ENCODE measurements around the gene TRABD2B. TPM values are rescaled to one million over a fixed set of nuclear protein-coding genes. Genes with fewer than 3 reads are reported as not detected.
A peak's percentile ranks its signal among the peaks of the same experiment; 100 is the strongest.

Gene TRABD2B
- total RNA-seq, 1 donor from 2014 or later = 2.4 TPM

GRCh38 chr1:47779613-47780012 lies 217.6 kb downstream of the TRABD2B start:
- DNase-seq (ENCODE audit: low spot score) = no peak

GRCh38 chr1:47778280-47778679 lies 218.9 kb downstream of the TRABD2B start:
- DNase-seq (ENCODE audit: low spot score) = no peak

- DNase-seq (ENCODE audit: low spot score) = no peak
These were observed 219.9 kb downstream of the TRABD2B start for GRCh38 chr1:47777322-47777721.

GRCh38 chr1:47776667-47777131 lies 220.5 kb downstream of the TRABD2B start:
- no peak for DNase-seq (ENCODE audit: low spot score)

- no peak for DNase-seq (ENCODE audit: low spot score)
These were observed 222.0 kb downstream of the TRABD2B start for GRCh38 chr1:47774986-47775834.

- DNase-seq (ENCODE audit: low spot score) = no peak
These were observed 224.1 kb downstream of the TRABD2B start for GRCh38 chr1:47772960-47773682.

- no peak for DNase-seq (ENCODE audit: low spot score)
These were observed 224.9 kb downstream of the TRABD2B start for GRCh38 chr1:47772281-47772680.

- DNase-seq (ENCODE audit: low spot score) = no peak
These were observed 225.4 kb downstream of the TRABD2B start for GRCh38 chr1:47771751-47772150.

- DNase-seq (ENCODE audit: low spot score) = no peak
These were observed 227.2 kb downstream of the TRABD2B start for GRCh38 chr1:47769983-47770382.

- no peak for DNase-seq (ENCODE audit: low spot score)
These were observed 227.9 kb downstream of the TRABD2B start for GRCh38 chr1:47769295-47769694.

GRCh38 chr1:47767741-47768100 lies 229.5 kb downstream of the TRABD2B start:
- DNase-seq (ENCODE audit: low spot score) = no peak

- no peak for DNase-seq (ENCODE audit: low spot score)
These were observed 230.1 kb downstream of the TRABD2B start for GRCh38 chr1:47766832-47767740.

GRCh38 chr1:47765742-47766485 lies 231.3 kb downstream of the TRABD2B start:
- DNase-seq (ENCODE audit: low spot score) = no peak

- DNase-seq (ENCODE audit: low spot score) = no peak
These were observed 231.9 kb downstream of the TRABD2B start for GRCh38 chr1:47765236-47765635.

GRCh38 chr1:47764461-47765046 lies 232.6 kb downstream of the TRABD2B start:
- DNase-seq (ENCODE audit: low spot score) = no peak

GRCh38 chr1:47763591-47764171 lies 233.5 kb downstream of the TRABD2B start:
- peak; percentile 92 for DNase-seq (ENCODE audit: low spot score)

GRCh38 chr1:47761974-47762373 lies 235.2 kb downstream of the TRABD2B start:
- no peak for DNase-seq (ENCODE audit: low spot score)

GRCh38 chr1:47761201-47761930 lies 235.8 kb downstream of the TRABD2B start:
- DNase-seq (ENCODE audit: low spot score) = no peak

- DNase-seq (ENCODE audit: low spot score) = no peak
These were observed 237.1 kb downstream of the TRABD2B start for GRCh38 chr1:47759936-47760629.

Measured in umbilical cord (tissue), 2 donors.